Amygdala (tissue), 56 donors: ENCODE data around the gene TBC1D32.
"Not testable (repeated sequence)": the region's sequence is repeated elsewhere in the genome, so short reads cannot be mapped to it uniquely, and the experiment has no call there.

Experiments used
- DNase-seq, 56 donors: peaks; one replicate each; lab custom pipeline; 2025; lab: John Stamatoyannopoulos, UW

The TBC1D32 gene

GRCh38 chr6:121330516-121330915, 3.8 kb downstream of the TBC1D32 start:
- no peak for DNase-seq

GRCh38 chr6:121321282-121321681, 13.0 kb downstream of the TBC1D32 start:
- no peak for DNase-seq

GRCh38 chr6:121319603-121320002, 14.7 kb downstream of the TBC1D32 start:
- DNase-seq: no peak

- DNase-seq: no peak
Observed at GRCh38 chr6:121319112-121319553, 15.1 kb downstream of the TBC1D32 start.

- no peak for DNase-seq
Observed at GRCh38 chr6:121314381-121315112, 19.7 kb downstream of the TBC1D32 start.

GRCh38 chr6:121311814-121312213, 22.5 kb downstream of the TBC1D32 start:
- not testable (repeated sequence) for DNase-seq

GRCh38 chr6:121310495-121310894, 23.8 kb downstream of the TBC1D32 start:
- DNase-seq: no peak

- no peak for DNase-seq
Observed at GRCh38 chr6:121309768-121310469, 24.4 kb downstream of the TBC1D32 start.

- DNase-seq: no peak
Observed at GRCh38 chr6:121305957-121306607, 28.2 kb downstream of the TBC1D32 start.

GRCh38 chr6:121302882-121303281, 31.4 kb downstream of the TBC1D32 start:
- DNase-seq: no peak

- not testable (repeated sequence) for DNase-seq
Observed at GRCh38 chr6:121301156-121301555, 33.1 kb downstream of the TBC1D32 start.

GRCh38 chr6:121297694-121298093, 36.6 kb downstream of the TBC1D32 start:
- no peak for DNase-seq

GRCh38 chr6:121285041-121285440, 49.2 kb downstream of the TBC1D32 start:
- no peak for DNase-seq

GRCh38 chr6:121274666-121275295, 59.5 kb downstream of the TBC1D32 start:
- no peak for DNase-seq

- DNase-seq: no peak
Observed at GRCh38 chr6:121263742-121264141, 70.5 kb downstream of the TBC1D32 start.

GRCh38 chr6:121260651-121261102, 73.6 kb downstream of the TBC1D32 start:
- DNase-seq: no peak

GRCh38 chr6:121247386-121247785, 86.9 kb downstream of the TBC1D32 start:
- no peak for DNase-seq

- DNase-seq: no peak
Observed at GRCh38 chr6:121242386-121242785, 91.9 kb downstream of the TBC1D32 start.

- no peak for DNase-seq
Observed at GRCh38 chr6:121237859-121238258, 96.4 kb downstream of the TBC1D32 start.

GRCh38 chr6:121236984-121237383, 97.3 kb downstream of the TBC1D32 start:
- DNase-seq: no peak

- no peak for DNase-seq
Observed at GRCh38 chr6:121235386-121235785, 98.9 kb downstream of the TBC1D32 start.
